HepG2 (cell line): Measurements from ENCODE around the gene NREP. TPM values are rescaled to one million over a fixed set of nuclear protein-coding genes. Genes with fewer than 3 reads are reported as not detected.
A peak's percentile ranks its signal among the peaks of the same experiment; 100 is the strongest.

ENCODE experiments used
- ARID2 ChIP-seq: sonication (generic); formaldehyde crosslinking; IDR thresholded peaks from 2 replicates; pipeline ENCODE4 v1.8.1; 2022; ENCODE audit warnings: mild to moderate bottlenecking, missing genetic modification reagents, borderline replicate concordance
- ARNT2 ChIP-seq: sonication (generic); formaldehyde crosslinking; IDR thresholded peaks from 2 replicates; pipeline ENCODE4 v1.8.0; 2022; ENCODE audit warnings: mild to moderate bottlenecking, low read depth, missing genetic modification reagents, moderate library complexity
- DNMT3B ChIP-seq: conservative IDR thresholded peaks from 2 replicates; pipeline ENCODE4 v1.6.1; 2016; ENCODE audit warnings: missing biosample characterization, control low read depth
- GTF2F1 ChIP-seq: fragments of 150-350 bp; IDR thresholded peaks from 2 replicates; pipeline ENCODE4 v1.6.1; 2014; ENCODE audit warnings: low read length
- MBD4 ChIP-seq: IDR thresholded peaks from 2 replicates; pipeline ENCODE4 v1.6.1; 2012; ENCODE audit warnings: low read length, inconsistent platforms, borderline replicate concordance
- RARA ChIP-seq: IDR thresholded peaks from 2 replicates; pipeline ENCODE4 v1.6.1; 2016; ENCODE audit warnings: missing genetic modification reagents, missing compliant biosample characterization
- SALL2 ChIP-seq: sonication (generic); formaldehyde crosslinking; IDR thresholded peaks from 2 replicates; pipeline ENCODE4 v1.8.1; 2023; ENCODE audit warnings: mild to moderate bottlenecking, missing genetic modification reagents, inconsistent platforms
- SMARCE1 ChIP-seq: fragments of 450-650 bp; IDR thresholded peaks from 2 replicates; pipeline ENCODE4 v1.6.1; 2017; ENCODE audit warnings: borderline replicate concordance
- SP5 ChIP-seq: IDR thresholded peaks from 2 replicates; pipeline ENCODE4 v1.6.1; 2016; ENCODE audit warnings: low read depth, borderline replicate concordance
- SRSF1 ChIP-seq: fragments of 200-400 bp; formaldehyde crosslinking; optimal IDR thresholded peaks from 2 replicates; pipeline ENCODE3; 2017; ENCODE audit warnings: mild to moderate bottlenecking, low read depth, low read length, moderate library complexity
- ZFY ChIP-seq: sonication (generic); formaldehyde crosslinking; IDR thresholded peaks from 2 replicates; pipeline ENCODE4 v1.4.0; 2020; ENCODE audit warnings: missing genetic modification reagents
- ZMAT3 ChIP-seq: sonication (generic); formaldehyde crosslinking; conservative IDR thresholded peaks from 2 replicates; pipeline ENCODE4 v1.7.0; 2021; ENCODE audit warnings: missing genetic modification reagents
- ZNF138 ChIP-seq: sonication (generic); formaldehyde crosslinking; IDR thresholded peaks from 2 replicates; pipeline ENCODE4 v1.5.0; 2020; ENCODE audit warnings: mild to moderate bottlenecking, low read depth, missing genetic modification reagents
- ZNF318 ChIP-seq: sonication (generic); formaldehyde crosslinking; IDR thresholded peaks from 2 replicates; pipeline ENCODE4 v1.4.0; 2020; ENCODE audit warnings: mild to moderate bottlenecking, missing genetic modification reagents
- ZNF367 ChIP-seq: sonication (generic); formaldehyde crosslinking; IDR thresholded peaks from 2 replicates; pipeline ENCODE4 v1.4.0; 2020; ENCODE audit warnings: missing genetic modification reagents, borderline replicate concordance
- ZNF616 ChIP-seq: sonication (generic); formaldehyde crosslinking; IDR thresholded peaks from 2 replicates; pipeline ENCODE4 v1.5.0; 2020; ENCODE audit warnings: low read depth, mild to moderate bottlenecking, missing genetic modification reagents
- ZNF749 ChIP-seq: sonication (generic); formaldehyde crosslinking; IDR thresholded peaks from 2 replicates; pipeline ENCODE4 v1.8.0; 2022; ENCODE audit warnings: mild to moderate bottlenecking, missing genetic modification reagents, moderate library complexity, borderline replicate concordance
- ZNF800 ChIP-seq: sonication (generic); formaldehyde crosslinking; IDR thresholded peaks from 2 replicates; pipeline ENCODE4 v1.4.0; 2020; ENCODE audit warnings: missing genetic modification reagents
- polyA plus RNA-seq, 8 experiments: library from polyadenylated mRNA; depleted of rRNA in 3 of 8; stranded (reverse) in 7 of 8; unstranded in 1 of 8; fragments of >200 nt; fragmentation: Illumina TruSeq in 4 of 8; extraction: Trizol in 4 of 8; gene quantifications; 2 replicates each; pipeline versions ENCODE4 v1.2.1 to v1.2.3, GENCODE V29; 2011 to 2016; ENCODE audit warnings: low read depth in 4 of 8, missing spikeins in 1 of 8, mixed read lengths in 1 of 8; ENCODE audit not compliant: insufficient read depth in 1 of 8
- total RNA-seq, 5 experiments: library from RNA; depleted of rRNA; stranded (reverse); fragments of >200 nt; fragmentation: Illumina TruSeq; extraction: Trizol; gene quantifications; 2 replicates each; pipeline ENCODE4 v1.2.3, GENCODE V29; 2016; ENCODE audit warnings: low read depth in 1 of 5
- TF ChIP-seq, protein P1 (sequence below), 2 experiments: sonication (generic) in 1 of 2; formaldehyde crosslinking in 1 of 2; IDR thresholded peaks; 2 replicates each; pipeline versions ENCODE4 v1.5.1 to v1.6.1; 2011 to 2020; ENCODE audit warnings: borderline replicate concordance in 1 of 2, low read depth in 1 of 2, low read length in 1 of 2, mild to moderate bottlenecking in 1 of 2, missing genetic modification reagents in 1 of 2, moderate library complexity in 1 of 2

Gene NREP
- total and polyA plus RNA-seq, 2 of the 13 experiments (the other 11 are each of a cell fraction or from before 2014, with no cell fraction given) = 40.5 to 102 TPM

DNA sequence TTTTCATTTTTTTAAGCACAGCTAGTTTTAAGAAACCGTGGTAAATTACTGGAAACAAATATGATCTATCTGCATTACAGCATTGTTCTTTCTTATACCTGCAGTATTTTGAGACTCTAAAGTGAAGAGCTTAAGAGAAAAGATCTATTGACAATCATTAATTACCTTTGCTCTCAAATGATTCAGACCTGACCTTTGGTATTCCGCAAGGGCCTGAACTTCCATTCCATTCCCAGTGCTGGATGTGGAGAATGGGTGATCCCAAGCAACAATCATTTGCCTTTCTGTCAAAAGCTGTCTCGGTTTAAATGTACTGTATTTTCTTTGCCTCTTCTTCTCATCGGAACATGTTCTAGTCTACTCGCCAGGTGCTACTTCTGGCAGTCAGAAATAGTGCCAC lies 18.9 kb downstream of the NREP start (continued):
- TF ChIP-seq ZNF749 (no peak), ZFY (CRISPR knock-in tag) (no peak), ZNF318 (CRISPR knock-in tag) (no peak), DNMT3B (CRISPR knock-in tag) (no peak), ARNT2 (CRISPR knock-in tag) (no peak), ZNF800 (CRISPR knock-in tag) (no peak), SALL2 (CRISPR knock-in tag) (no peak), SMARCE1 (no peak), SP5 (no peak), ZMAT3 (CRISPR knock-in tag) (no peak), ARID2 (CRISPR knock-in tag) (no peak), ZNF138 (no peak), ZNF616 (CRISPR knock-in tag) (no peak), MBD4 (no peak), RARA (CRISPR knock-in tag) (peak; percentile 57), SRSF1 (no peak), GTF2F1 (no peak), ZNF367 (no peak)
- TF ChIP-seq, protein P1, sequence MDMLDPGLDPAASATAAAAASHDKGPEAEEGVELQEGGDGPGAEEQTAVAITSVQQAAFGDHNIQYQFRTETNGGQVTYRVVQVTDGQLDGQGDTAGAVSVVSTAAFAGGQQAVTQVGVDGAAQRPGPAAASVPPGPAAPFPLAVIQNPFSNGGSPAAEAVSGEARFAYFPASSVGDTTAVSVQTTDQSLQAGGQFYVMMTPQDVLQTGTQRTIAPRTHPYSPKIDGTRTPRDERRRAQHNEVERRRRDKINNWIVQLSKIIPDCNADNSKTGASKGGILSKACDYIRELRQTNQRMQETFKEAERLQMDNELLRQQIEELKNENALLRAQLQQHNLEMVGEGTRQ (IDR thresholded peaks at IDR 0.05; ENCODE audit: low read depth, low read length) = no peak
- TF ChIP-seq, protein P1 (CRISPR knock-in tag; IDR thresholded peaks at IDR 0.05; ENCODE audit: borderline replicate concordance) = no peak
